Peyer's patch (tissue), 4 donors: ENCODE data around the gene KLK10. TPM values are rescaled to one million over a fixed set of nuclear protein-coding genes. Genes with fewer than 3 reads are reported as not detected.

Experiments used
- DNase-seq, 3 donors: peaks; one replicate each; pipeline ENCODE4 v3.0.0-alpha.2; 2017 to 2019
- H3K27ac ChIP-seq, 4 donors: fragments of 200-600 bp; sonication (generic); one replicate each; pipeline ENCODE4 v1.5.1; 2016 to 2019
- H3K27me3 ChIP-seq, 2 donors: fragments of 200-600 bp; sonication (generic); one replicate each; pipeline ENCODE4 v1.5.1; 2019
- H3K36me3 ChIP-seq, 3 donors: fragments of 200-600 bp; sonication (generic); one replicate each; pipeline ENCODE4 v1.5.1; 2016 to 2019
- H3K4me1 ChIP-seq, 4 donors: fragments of 200-600 bp; sonication (generic); one replicate each; pipeline ENCODE4 v1.5.1; 2016 to 2019
- H3K4me3 ChIP-seq, 4 donors: fragments of 200-600 bp; sonication (generic); 1 replicate in 3 of 4; 2 replicates in 1 of 4; pipeline ENCODE4 v1.5.1; 2016 to 2019; ENCODE audit warnings: mild to moderate bottlenecking in 1 of 4
- H3K9me3 ChIP-seq, 4 donors: fragments of 200-600 bp; sonication (generic); one replicate each; pipeline ENCODE4 v1.5.1; 2016 to 2019; ENCODE audit warnings: mild to moderate bottlenecking in 1 of 4
- POLR2A ChIP-seq, 2 donors: fragments of 450-650 bp; IDR thresholded peaks; one replicate each; pipeline ENCODE4 v1.5.1; 2017; ENCODE audit warnings: antibody characterized with exemption in 2 of 2, mild to moderate bottlenecking in 2 of 2, moderate library complexity in 2 of 2
- total RNA-seq, 4 donors: library from RNA; depleted of rRNA; stranded (reverse); fragments of >200 nt; gene quantifications; one replicate each; pipeline ENCODE4 v1.1.0, GENCODE V29; 2016
- TF ChIP-seq, protein P1 (sequence below), 6 experiments: fragments of 450-650 bp in 4 of 6; fragments of 200-600 bp in 2 of 6; sonication (generic) in 1 of 6; IDR thresholded peaks; one replicate each; pipeline ENCODE4 v1.5.1; 2017 to 2019; ENCODE audit warnings: antibody characterized with exemption in 6 of 6, mild to moderate bottlenecking in 3 of 6, moderate library complexity in 1 of 6

Gene KLK10
- total RNA-seq, 4 donors from 2014 or later: 2.4 to 6.3 TPM; not detected in 2

DNA sequence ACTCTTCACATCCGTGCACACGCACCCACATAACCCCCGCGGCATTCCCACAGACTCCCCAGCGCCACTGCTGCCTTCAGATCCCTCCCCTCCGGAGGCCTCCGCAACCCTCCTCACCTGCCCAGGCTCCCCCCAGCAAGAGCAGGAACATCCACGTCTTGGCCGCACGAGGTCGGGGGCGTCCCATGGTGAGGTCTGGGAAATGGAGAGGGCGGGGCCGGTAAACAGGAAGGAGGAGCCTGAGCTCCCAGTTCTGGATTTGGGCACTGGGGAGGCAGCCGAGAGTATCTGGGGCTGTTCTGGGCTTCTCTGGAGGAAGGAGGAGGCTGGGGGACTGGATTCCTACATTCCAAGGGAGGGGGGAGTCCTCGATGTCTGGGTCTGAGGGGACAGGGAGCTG, 18.5 kb downstream of the KLK10 start:
- no peak overlapping the region for H3K27ac ChIP-seq
- no peaks in the 10 kb centered on the region for H3K9me3 ChIP-seq
- H3K4me3 ChIP-seq: no peak overlapping the region
- DNase-seq: no peak
- H3K4me1 ChIP-seq: no peaks in the 10 kb centered on the region
- TF ChIP-seq POLR2A (IDR thresholded peaks at IDR 0.05): no peak
- TF ChIP-seq, protein P1, sequence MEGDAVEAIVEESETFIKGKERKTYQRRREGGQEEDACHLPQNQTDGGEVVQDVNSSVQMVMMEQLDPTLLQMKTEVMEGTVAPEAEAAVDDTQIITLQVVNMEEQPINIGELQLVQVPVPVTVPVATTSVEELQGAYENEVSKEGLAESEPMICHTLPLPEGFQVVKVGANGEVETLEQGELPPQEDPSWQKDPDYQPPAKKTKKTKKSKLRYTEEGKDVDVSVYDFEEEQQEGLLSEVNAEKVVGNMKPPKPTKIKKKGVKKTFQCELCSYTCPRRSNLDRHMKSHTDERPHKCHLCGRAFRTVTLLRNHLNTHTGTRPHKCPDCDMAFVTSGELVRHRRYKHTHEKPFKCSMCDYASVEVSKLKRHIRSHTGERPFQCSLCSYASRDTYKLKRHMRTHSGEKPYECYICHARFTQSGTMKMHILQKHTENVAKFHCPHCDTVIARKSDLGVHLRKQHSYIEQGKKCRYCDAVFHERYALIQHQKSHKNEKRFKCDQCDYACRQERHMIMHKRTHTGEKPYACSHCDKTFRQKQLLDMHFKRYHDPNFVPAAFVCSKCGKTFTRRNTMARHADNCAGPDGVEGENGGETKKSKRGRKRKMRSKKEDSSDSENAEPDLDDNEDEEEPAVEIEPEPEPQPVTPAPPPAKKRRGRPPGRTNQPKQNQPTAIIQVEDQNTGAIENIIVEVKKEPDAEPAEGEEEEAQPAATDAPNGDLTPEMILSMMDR (IDR thresholded peaks at IDR 0.05): no peak
- no peaks in the 10 kb centered on the region for H3K36me3 ChIP-seq
- no peaks in the 10 kb centered on the region for H3K27me3 ChIP-seq

- H3K27ac ChIP-seq: no peak overlapping the region
- H3K27me3 ChIP-seq: no peaks in the 10 kb centered on the region
- no peak for TF ChIP-seq POLR2A (IDR thresholded peaks at IDR 0.05)
- TF ChIP-seq, protein P1 (IDR thresholded peaks at IDR 0.05): no peak
These were observed 19.1 kb downstream of the KLK10 start for GRCh38 chr19:51000426-51000825.

GRCh38 chr19:50998686-50999085, 20.8 kb downstream of the KLK10 start:
- no peak overlapping the region for H3K4me3 ChIP-seq
- DNase-seq: no peak
- no peaks in the 10 kb centered on the region for H3K9me3 ChIP-seq
- H3K4me1 ChIP-seq: no peaks in the 10 kb centered on the region
- TF ChIP-seq, protein P1 (IDR thresholded peaks at IDR 0.05): no peak
- TF ChIP-seq POLR2A (IDR thresholded peaks at IDR 0.05): no peak
- no peaks in the 10 kb centered on the region for H3K36me3 ChIP-seq
- H3K27ac ChIP-seq: no peak overlapping the region
- H3K27me3 ChIP-seq: no peaks in the 10 kb centered on the region

More at GRCh38 chr19:51000426-51000825, 19.1 kb downstream of the KLK10 start:
- Histone ChIP-seq H3K4me1 (no peaks in the 10 kb centered on the region), H3K9me3 (no peaks in the 10 kb centered on the region), H3K36me3 (no peaks in the 10 kb centered on the region), H3K4me3 (no peak overlapping the region)
- DNase-seq: no peak

GRCh38 chr19:50998061-50998460, 21.4 kb downstream of the KLK10 start:
- Histone ChIP-seq H3K27me3 (no peaks in the 10 kb centered on the region), H3K9me3 (no peaks in the 10 kb centered on the region), H3K36me3 (no peaks in the 10 kb centered on the region), H3K4me1 (no peaks in the 10 kb centered on the region), H3K4me3 (no peak overlapping the region), H3K27ac (no peak overlapping the region)
- no peak for DNase-seq
- no peak for TF ChIP-seq POLR2A (IDR thresholded peaks at IDR 0.05)
- TF ChIP-seq, protein P1 (IDR thresholded peaks at IDR 0.05): no peak

GRCh38 chr19:50994129-50994528, 25.4 kb downstream of the KLK10 start:
- no peak for DNase-seq
- Histone ChIP-seq H3K27ac (no peak overlapping the region), H3K27me3 (no peaks in the 10 kb centered on the region)

More at GRCh38 chr19:50994129-50994528, 25.4 kb downstream of the KLK10 start:
- no peaks in the 10 kb centered on the region for H3K36me3 ChIP-seq
- no peaks in the 10 kb centered on the region for H3K4me1 ChIP-seq
- H3K4me3 ChIP-seq: no peak overlapping the region
- H3K9me3 ChIP-seq: no peaks in the 10 kb centered on the region
- TF ChIP-seq, protein P1 (IDR thresholded peaks at IDR 0.05): no peak
